ENCODE measurements around the gene PDK3. TPM values are rescaled to one million over a fixed set of nuclear protein-coding genes. Genes with fewer than 3 reads are reported as not detected.
A peak's percentile ranks its signal among the peaks of the same experiment; 100 is the strongest.

Gene PDK3
- polyA plus RNA-seq, 2 donors: 1.9 to 2.6 TPM

- no peaks in the 10 kb centered on the region for H3K9me3 ChIP-seq (ENCODE audit: control insufficient read depth in 2 of 2, insufficient read depth in 1 of 2, low read depth in 1 of 2, low read length in 1 of 2)
- no peak overlapping the region for H3K4me3 ChIP-seq (ENCODE audit: low read depth in 1 of 2, low read length in 2 of 2)
- H3K36me3 ChIP-seq (ENCODE audit: control insufficient read depth in 2 of 2, insufficient read depth in 2 of 2, low read length in 1 of 2): no peaks in the 10 kb centered on the region
- H3K27me3 ChIP-seq (ENCODE audit: control insufficient read depth in 1 of 2, insufficient read depth in 2 of 2, low read length in 2 of 2): no peaks in the 10 kb centered on the region
- H3K27ac ChIP-seq (ENCODE audit: low read depth in 2 of 2, low read length in 1 of 2): no peak overlapping the region
- no peaks in the 10 kb centered on the region for H3K4me1 ChIP-seq (ENCODE audit: control insufficient read depth in 2 of 2, insufficient read depth in 2 of 2, low read length in 1 of 2)
These were observed 30.0 kb upstream of the PDK3 start for GRCh38 chrX:24435060-24435459.

GRCh38 chrX:24443918-24444317 is 21.2 kb upstream of the PDK3 start:
- Histone ChIP-seq H3K4me1 (ENCODE audit: control insufficient read depth in 2 of 2, insufficient read depth in 2 of 2, low read length in 1 of 2) (no peaks in the 10 kb centered on the region), H3K36me3 (ENCODE audit: control insufficient read depth in 2 of 2, insufficient read depth in 2 of 2, low read length in 1 of 2) (no peaks in the 10 kb centered on the region), H3K27ac (ENCODE audit: low read depth in 2 of 2, low read length in 1 of 2) (no peak overlapping the region), H3K4me3 (ENCODE audit: low read depth in 1 of 2, low read length in 2 of 2) (no peak overlapping the region), H3K27me3 (ENCODE audit: control insufficient read depth in 1 of 2, insufficient read depth in 2 of 2, low read length in 2 of 2) (no peaks in the 10 kb centered on the region), H3K9me3 (ENCODE audit: control insufficient read depth in 2 of 2, insufficient read depth in 1 of 2, low read depth in 1 of 2, low read length in 1 of 2) (no peaks in the 10 kb centered on the region)
- 58 to 84% methylated on average over 4 of the region's 4 CpGs for WGBS, 2 donors

- Histone ChIP-seq H3K9me3 (ENCODE audit: control insufficient read depth in 2 of 2, insufficient read depth in 1 of 2, low read depth in 1 of 2, low read length in 1 of 2) (no peaks in the 10 kb centered on the region), H3K27me3 (ENCODE audit: control insufficient read depth in 1 of 2, insufficient read depth in 2 of 2, low read length in 2 of 2) (no peaks in the 10 kb centered on the region), H3K36me3 (ENCODE audit: control insufficient read depth in 2 of 2, insufficient read depth in 2 of 2, low read length in 1 of 2) (no peaks in the 10 kb centered on the region), H3K4me3 (ENCODE audit: low read depth in 1 of 2, low read length in 2 of 2) (no peak overlapping the region), H3K27ac (ENCODE audit: low read depth in 2 of 2, low read length in 1 of 2) (no peak overlapping the region), H3K4me1 (ENCODE audit: control insufficient read depth in 2 of 2, insufficient read depth in 2 of 2, low read length in 1 of 2) (no peaks in the 10 kb centered on the region)
- 75 to 90% methylated on average over 4 of the region's 4 CpGs for WGBS, 2 donors
These were observed 20.4 kb upstream of the PDK3 start for GRCh38 chrX:24444645-24445044.

GRCh38 chrX:24448762-24449250 is 16.3 kb upstream of the PDK3 start:
- Histone ChIP-seq H3K4me1 (ENCODE audit: control insufficient read depth in 2 of 2, insufficient read depth in 2 of 2, low read length in 1 of 2) (no peaks in the 10 kb centered on the region), H3K4me3 (ENCODE audit: low read depth in 1 of 2, low read length in 2 of 2) (no peak overlapping the region), H3K9me3 (ENCODE audit: control insufficient read depth in 2 of 2, insufficient read depth in 1 of 2, low read depth in 1 of 2, low read length in 1 of 2) (no peaks in the 10 kb centered on the region), H3K36me3 (ENCODE audit: control insufficient read depth in 2 of 2, insufficient read depth in 2 of 2, low read length in 1 of 2) (no peaks in the 10 kb centered on the region), H3K27ac (ENCODE audit: low read depth in 2 of 2, low read length in 1 of 2) (no peak overlapping the region), H3K27me3 (ENCODE audit: control insufficient read depth in 1 of 2, insufficient read depth in 2 of 2, low read length in 2 of 2) (no peaks in the 10 kb centered on the region)
- WGBS, 2 donors: 72 to 76% methylated on average over 3 of the region's 3 CpGs

- WGBS, 2 donors: 84 to 93% methylated on average over 3 of the region's 3 CpGs
- no peaks in the 10 kb centered on the region for H3K27me3 ChIP-seq (ENCODE audit: control insufficient read depth in 1 of 2, insufficient read depth in 2 of 2, low read length in 2 of 2)
- H3K36me3 ChIP-seq (ENCODE audit: control insufficient read depth in 2 of 2, insufficient read depth in 2 of 2, low read length in 1 of 2): no peaks in the 10 kb centered on the region
- H3K27ac ChIP-seq (ENCODE audit: low read depth in 2 of 2, low read length in 1 of 2): no peak overlapping the region
- H3K4me1 ChIP-seq (ENCODE audit: control insufficient read depth in 2 of 2, insufficient read depth in 2 of 2, low read length in 1 of 2): peaks cover 0 to 4% of the 10 kb centered on the region in 2 donors
- H3K9me3 ChIP-seq (ENCODE audit: control insufficient read depth in 2 of 2, insufficient read depth in 1 of 2, low read depth in 1 of 2, low read length in 1 of 2): no peaks in the 10 kb centered on the region
- H3K4me3 ChIP-seq (ENCODE audit: low read depth in 1 of 2, low read length in 2 of 2): no peak overlapping the region
These were observed 2.0 kb upstream of the PDK3 start for GRCh38 chrX:24463077-24463476.

- H3K27ac ChIP-seq (ENCODE audit: low read depth in 2 of 2, low read length in 1 of 2): peak overlapping the region; percentile 69 to 77
- no peaks in the 10 kb centered on the region for H3K36me3 ChIP-seq (ENCODE audit: control insufficient read depth in 2 of 2, insufficient read depth in 2 of 2, low read length in 1 of 2)
- H3K9me3 ChIP-seq (ENCODE audit: control insufficient read depth in 2 of 2, insufficient read depth in 1 of 2, low read depth in 1 of 2, low read length in 1 of 2): no peaks in the 10 kb centered on the region
- no peaks in the 10 kb centered on the region for H3K27me3 ChIP-seq (ENCODE audit: control insufficient read depth in 1 of 2, insufficient read depth in 2 of 2, low read length in 2 of 2)
- peaks cover 0 to 4% of the 10 kb centered on the region in 2 donors for H3K4me1 ChIP-seq (ENCODE audit: control insufficient read depth in 2 of 2, insufficient read depth in 2 of 2, low read length in 1 of 2)
- 3 to 25% methylated on average over 5 of the region's 5 CpGs for WGBS, 2 donors
- H3K4me3 ChIP-seq (ENCODE audit: low read depth in 1 of 2, low read length in 2 of 2): peak overlapping the region; percentile 58 to 79
These were observed 619 bp upstream of the PDK3 start for GRCh38 chrX:24464498-24464835.

GRCh38 chrX:24465532-24465865 is 413 bp downstream of the PDK3 start:
- H3K4me1 ChIP-seq (ENCODE audit: control insufficient read depth in 2 of 2, insufficient read depth in 2 of 2, low read length in 1 of 2): peaks cover 0 to 4% of the 10 kb centered on the region in 2 donors
- no peaks in the 10 kb centered on the region for H3K9me3 ChIP-seq (ENCODE audit: control insufficient read depth in 2 of 2, insufficient read depth in 1 of 2, low read depth in 1 of 2, low read length in 1 of 2)
- peak overlapping the region; percentile 58 to 79 for H3K4me3 ChIP-seq (ENCODE audit: low read depth in 1 of 2, low read length in 2 of 2)
- H3K27me3 ChIP-seq (ENCODE audit: control insufficient read depth in 1 of 2, insufficient read depth in 2 of 2, low read length in 2 of 2): no peaks in the 10 kb centered on the region
- WGBS, 2 donors: 2 to 38% methylated on average over 24 to 25 of the region's 25 CpGs
- H3K36me3 ChIP-seq (ENCODE audit: control insufficient read depth in 2 of 2, insufficient read depth in 2 of 2, low read length in 1 of 2): no peaks in the 10 kb centered on the region
- H3K27ac ChIP-seq (ENCODE audit: low read depth in 2 of 2, low read length in 1 of 2): peak overlapping the region; percentile 71 to 77

GRCh38 chrX:24466025-24466424 is 939 bp downstream of the PDK3 start:
- Histone ChIP-seq H3K27me3 (ENCODE audit: control insufficient read depth in 1 of 2, insufficient read depth in 2 of 2, low read length in 2 of 2) (no peaks in the 10 kb centered on the region), H3K9me3 (ENCODE audit: control insufficient read depth in 2 of 2, insufficient read depth in 1 of 2, low read depth in 1 of 2, low read length in 1 of 2) (no peaks in the 10 kb centered on the region), H3K4me3 (ENCODE audit: low read depth in 1 of 2, low read length in 2 of 2) (peak overlapping the region in 1 of 2 donors; percentile 58), H3K4me1 (ENCODE audit: control insufficient read depth in 2 of 2, insufficient read depth in 2 of 2, low read length in 1 of 2) (peaks cover 0 to 4% of the 10 kb centered on the region in 2 donors), H3K36me3 (ENCODE audit: control insufficient read depth in 2 of 2, insufficient read depth in 2 of 2, low read length in 1 of 2) (no peaks in the 10 kb centered on the region), H3K27ac (ENCODE audit: low read depth in 2 of 2, low read length in 1 of 2) (peak overlapping the region in 1 of 2 donors; percentile 24)
- WGBS, 2 donors: 22 to 41% methylated on average over 11 of the region's 11 CpGs

- Histone ChIP-seq H3K27me3 (ENCODE audit: control insufficient read depth in 1 of 2, insufficient read depth in 2 of 2, low read length in 2 of 2) (no peaks in the 10 kb centered on the region), H3K4me1 (ENCODE audit: control insufficient read depth in 2 of 2, insufficient read depth in 2 of 2, low read length in 1 of 2) (peaks cover 0 to 4% of the 10 kb centered on the region in 2 donors), H3K4me3 (ENCODE audit: low read depth in 1 of 2, low read length in 2 of 2) (no peak overlapping the region), H3K36me3 (ENCODE audit: control insufficient read depth in 2 of 2, insufficient read depth in 2 of 2, low read length in 1 of 2) (no peaks in the 10 kb centered on the region), H3K27ac (ENCODE audit: low read depth in 2 of 2, low read length in 1 of 2) (no peak overlapping the region), H3K9me3 (ENCODE audit: control insufficient read depth in 2 of 2, insufficient read depth in 1 of 2, low read depth in 1 of 2, low read length in 1 of 2) (no peaks in the 10 kb centered on the region)
- WGBS, 2 donors: 14 to 24% methylated on average over 1 of the region's 1 CpG
These were observed 3.2 kb downstream of the PDK3 start for GRCh38 chrX:24468245-24468644.

- Histone ChIP-seq H3K36me3 (ENCODE audit: control insufficient read depth in 2 of 2, insufficient read depth in 2 of 2, low read length in 1 of 2) (no peaks in the 10 kb centered on the region), H3K4me1 (ENCODE audit: control insufficient read depth in 2 of 2, insufficient read depth in 2 of 2, low read length in 1 of 2) (no peaks in the 10 kb centered on the region), H3K27me3 (ENCODE audit: control insufficient read depth in 1 of 2, insufficient read depth in 2 of 2, low read length in 2 of 2) (no peaks in the 10 kb centered on the region), H3K27ac (ENCODE audit: low read depth in 2 of 2, low read length in 1 of 2) (no peak overlapping the region), H3K4me3 (ENCODE audit: low read depth in 1 of 2, low read length in 2 of 2) (no peak overlapping the region), H3K9me3 (ENCODE audit: control insufficient read depth in 2 of 2, insufficient read depth in 1 of 2, low read depth in 1 of 2, low read length in 1 of 2) (no peaks in the 10 kb centered on the region)
- 45 to 78% methylated on average over 2 of the region's 2 CpGs for WGBS, 2 donors
These were observed 6.7 kb downstream of the PDK3 start for GRCh38 chrX:24471808-24472207.

All from esophagus (tissue), 2 donors.